Natural killer cell (primary cell): ENCODE measurements around the gene DOCK2. TPM values are rescaled to one million over a fixed set of nuclear protein-coding genes. Genes with fewer than 3 reads are reported as not detected.
A peak's percentile ranks its signal among the peaks of the same experiment; 100 is the strongest.

Source experiments
- ATAC-seq, 3 donors: fragments of 150-1000 bp in 2 of 3; fragments of 200-7000 bp in 1 of 3; cut with Tn5 transposase; 1 replicate in 1 of 3; 2 replicates in 2 of 3; pipeline ENCODE4 v1.10.0; 2021; ENCODE audit warnings: mild to moderate bottlenecking in 2 of 3, moderate library complexity in 2 of 3
- DNase-seq, 2 donors: peaks; one replicate each; pipeline versions ENCODE4 v3.0.0 to v3.0.0-alpha.2; 2013 to 2021; ENCODE audit warnings: mixed read lengths in 1 of 2
- H3K27ac ChIP-seq: one replicate; pipeline ENCODE4 v1.5.1; 2013; ENCODE audit warnings: mild to moderate bottlenecking, low read length
- H3K27me3 ChIP-seq: one replicate; pipeline ENCODE4 v1.6.1; 2013; ENCODE audit warnings: low read length; ENCODE audit not compliant: control insufficient read depth, insufficient read depth
- H3K36me3 ChIP-seq: one replicate; pipeline ENCODE4 v1.6.1; 2013; ENCODE audit warnings: low read length; ENCODE audit not compliant: control insufficient read depth, insufficient read depth
- H3K4me1 ChIP-seq: one replicate; pipeline ENCODE4 v1.6.1; 2013; ENCODE audit warnings: low read length; ENCODE audit not compliant: control insufficient read depth, insufficient read depth
- H3K4me3 ChIP-seq: one replicate; pipeline ENCODE4 v1.5.1; 2013; ENCODE audit warnings: low read length
- H3K9me3 ChIP-seq: one replicate; pipeline ENCODE4 v1.6.1; 2013; ENCODE audit warnings: low read length; ENCODE audit not compliant: control insufficient read depth, insufficient read depth
- H3K27ac Mint-ChIP-seq, 2 donors: one replicate each; pipeline ENCODE4 v1.8.0; 2022; ENCODE audit warnings: mild to moderate bottlenecking in 2 of 2, mixed read lengths in 2 of 2, moderate library complexity in 1 of 2
- H3K27me3 Mint-ChIP-seq, 2 donors: one replicate each; pipeline ENCODE4 v1.8.0; 2022; ENCODE audit warnings: low read depth in 2 of 2, mixed read lengths in 2 of 2
- H3K36me3 Mint-ChIP-seq: one replicate; pipeline ENCODE4 v1.8.0; 2022; ENCODE audit warnings: mixed read lengths
- H3K4me1 Mint-ChIP-seq, 2 donors: one replicate each; pipeline ENCODE4 v1.8.0; 2022; ENCODE audit warnings: mixed read lengths in 2 of 2
- H3K4me3 Mint-ChIP-seq: one replicate; pipeline ENCODE4 v1.8.0; 2022; ENCODE audit warnings: mild to moderate bottlenecking, moderate library complexity, mixed read lengths
- H3K9me3 Mint-ChIP-seq, 2 donors: one replicate each; pipeline ENCODE4 v1.8.0; 2022; ENCODE audit warnings: mixed read lengths in 2 of 2
- WGBS: methylation state at CpG from one replicate; pipeline ENCODE4 v1.1.7; 2013; ENCODE audit warnings: missing lambda C conversion rate; ENCODE audit not compliant: insufficient coverage; 5-methylcytosine and 5-hydroxymethylcytosine counted together
- intact Hi-C: fragments of 100-400 bp; cut with micrococcal nuclease; formaldehyde crosslinking; loops from one replicate; pipeline ENCODE4 v1.14.2; 2022
- total RNA-seq, 4 donors: library from RNA; stranded (reverse); fragments of 120-200 nt in 1 of 4; gene quantifications; one replicate each; pipeline versions ENCODE4 v1.2.3 to v1.2.4, GENCODE V29; 2013 to 2022
- TF ChIP-seq, protein P1 (sequence below): fragments of 200-600 bp; IDR thresholded peaks from one replicate; pipeline ENCODE4 v1.8.0; 2022; ENCODE audit warnings: antibody characterized with exemption

Gene DOCK2
- total RNA-seq, 3 donors from 2014 or later (not counting 1 experiment from before 2014, with no cell fraction given): 317 to 361 (median 320) TPM

DNA sequence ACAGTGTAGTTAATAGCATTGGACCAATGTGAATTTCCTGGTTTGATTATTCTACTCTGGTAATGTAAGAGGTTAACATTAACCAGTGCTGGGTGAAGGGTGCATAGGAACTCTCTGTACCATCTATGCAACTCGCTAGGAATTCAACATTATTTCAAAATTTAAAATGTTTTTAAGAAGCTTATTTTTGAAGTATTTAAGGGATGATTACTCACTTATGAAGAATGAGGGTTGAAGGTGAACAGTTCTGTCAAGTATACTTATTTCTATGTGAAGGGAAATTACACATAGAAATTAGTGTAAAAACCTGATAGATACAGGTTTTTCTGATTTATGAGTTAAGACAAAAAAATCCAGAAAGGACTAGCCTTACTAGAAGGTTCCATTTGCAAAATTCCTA, 177.4 kb downstream of the DOCK2 start:
- H3K27ac Mint-ChIP-seq: no peak overlapping the region
- no peak for DNase-seq
- H3K4me1 Mint-ChIP-seq: peaks cover 38 to 41% of the 10 kb centered on the region in 2 donors
- H3K36me3 Mint-ChIP-seq: peaks cover 28% of the 10 kb centered on the region
- H3K4me3 ChIP-seq: no peak overlapping the region
- H3K4me3 Mint-ChIP-seq: no peak overlapping the region
- H3K27ac ChIP-seq: no peak overlapping the region
- intact Hi-C loops: no loop called here
- H3K4me1 ChIP-seq: peaks cover 4% of the 10 kb centered on the region
- no peaks in the 10 kb centered on the region for H3K27me3 Mint-ChIP-seq
- H3K36me3 ChIP-seq: peaks cover 57% of the 10 kb centered on the region
- no CpG with 5 or more reads among the region's 1 CpG for WGBS
- H3K9me3 ChIP-seq: no peaks in the 10 kb centered on the region
- TF ChIP-seq, protein P1, sequence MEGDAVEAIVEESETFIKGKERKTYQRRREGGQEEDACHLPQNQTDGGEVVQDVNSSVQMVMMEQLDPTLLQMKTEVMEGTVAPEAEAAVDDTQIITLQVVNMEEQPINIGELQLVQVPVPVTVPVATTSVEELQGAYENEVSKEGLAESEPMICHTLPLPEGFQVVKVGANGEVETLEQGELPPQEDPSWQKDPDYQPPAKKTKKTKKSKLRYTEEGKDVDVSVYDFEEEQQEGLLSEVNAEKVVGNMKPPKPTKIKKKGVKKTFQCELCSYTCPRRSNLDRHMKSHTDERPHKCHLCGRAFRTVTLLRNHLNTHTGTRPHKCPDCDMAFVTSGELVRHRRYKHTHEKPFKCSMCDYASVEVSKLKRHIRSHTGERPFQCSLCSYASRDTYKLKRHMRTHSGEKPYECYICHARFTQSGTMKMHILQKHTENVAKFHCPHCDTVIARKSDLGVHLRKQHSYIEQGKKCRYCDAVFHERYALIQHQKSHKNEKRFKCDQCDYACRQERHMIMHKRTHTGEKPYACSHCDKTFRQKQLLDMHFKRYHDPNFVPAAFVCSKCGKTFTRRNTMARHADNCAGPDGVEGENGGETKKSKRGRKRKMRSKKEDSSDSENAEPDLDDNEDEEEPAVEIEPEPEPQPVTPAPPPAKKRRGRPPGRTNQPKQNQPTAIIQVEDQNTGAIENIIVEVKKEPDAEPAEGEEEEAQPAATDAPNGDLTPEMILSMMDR: no peak
- ATAC-seq: no peak
- no peaks in the 10 kb centered on the region for H3K27me3 ChIP-seq
- no peaks in the 10 kb centered on the region for H3K9me3 Mint-ChIP-seq

DNA sequence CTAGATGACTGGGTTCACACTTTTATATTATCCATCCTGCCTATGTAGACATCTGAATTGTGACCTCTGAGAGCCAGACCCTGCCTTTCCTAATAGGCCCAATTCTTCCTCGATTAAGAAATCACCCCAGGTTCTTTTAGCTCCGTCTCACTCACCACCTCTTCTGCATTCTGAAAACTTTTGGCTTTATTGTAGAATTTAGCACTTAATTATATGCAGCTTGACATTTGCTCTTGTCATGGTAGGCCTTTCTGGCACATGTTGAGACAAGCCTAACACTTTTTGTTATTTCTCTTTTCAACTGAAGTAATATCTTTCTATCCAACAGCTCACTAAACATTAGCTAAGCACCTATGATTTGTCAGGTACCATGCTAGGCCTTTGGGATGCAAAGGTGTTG, 180.0 kb downstream of the DOCK2 start:
- Histone ChIP-seq H3K4me1 (no peaks in the 10 kb centered on the region), H3K4me3 (no peak overlapping the region), H3K9me3 (no peaks in the 10 kb centered on the region), H3K27ac (no peak overlapping the region), H3K27me3 (no peaks in the 10 kb centered on the region), H3K36me3 (peaks cover 45% of the 10 kb centered on the region)
- ATAC-seq: no peak
- peak overlapping the region in 1 of 2 donors; percentile 37 for H3K27ac Mint-ChIP-seq
- H3K4me1 Mint-ChIP-seq: peaks cover 20 to 27% of the 10 kb centered on the region in 2 donors
- no peaks in the 10 kb centered on the region for H3K27me3 Mint-ChIP-seq
- no peaks in the 10 kb centered on the region for H3K9me3 Mint-ChIP-seq
- peaks cover 28% of the 10 kb centered on the region for H3K36me3 Mint-ChIP-seq
- DNase-seq: no peak
- TF ChIP-seq, protein P1: no peak
- intact Hi-C loops: no loop called here
- no peak overlapping the region for H3K4me3 Mint-ChIP-seq
- 96% methylated on average over 2 of the region's 2 CpGs for WGBS

DNA sequence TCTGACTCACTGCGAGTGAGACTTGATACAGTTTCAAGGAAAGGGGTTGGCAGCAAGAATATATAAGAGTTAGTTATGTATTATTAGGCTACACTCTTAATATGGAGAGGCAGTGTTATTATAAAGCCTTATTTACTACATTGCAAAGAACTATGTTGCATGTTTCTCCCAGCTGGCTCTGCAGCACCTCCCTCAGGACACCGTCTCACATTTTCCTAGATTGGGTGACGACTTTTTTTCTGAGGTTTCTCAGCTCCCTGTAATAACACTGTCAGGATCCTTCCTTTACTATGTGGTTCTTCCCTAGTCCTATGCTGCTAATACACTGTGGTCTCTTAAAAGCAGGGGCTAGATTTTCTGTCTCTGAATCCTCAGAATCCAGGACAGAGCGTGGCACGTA, 189.5 kb downstream of the DOCK2 start:
- intact Hi-C loops: no loop called here
- Mint-ChIP-seq H3K4me1 (peaks cover 30 to 42% of the 10 kb centered on the region in 2 donors), H3K4me3 (no peak overlapping the region), H3K36me3 (no peaks in the 10 kb centered on the region), H3K9me3 (no peaks in the 10 kb centered on the region), H3K27me3 (no peaks in the 10 kb centered on the region), H3K27ac (peak overlapping the region; percentile 52 to 68)
- Histone ChIP-seq H3K36me3 (no peaks in the 10 kb centered on the region), H3K9me3 (no peaks in the 10 kb centered on the region), H3K4me1 (no peaks in the 10 kb centered on the region), H3K4me3 (no peak overlapping the region), H3K27ac (no peak overlapping the region), H3K27me3 (no peaks in the 10 kb centered on the region)
- DNase-seq (no peak), ATAC-seq (no peak)
- 98% methylated on average over 5 of the region's 5 CpGs for WGBS
- TF ChIP-seq, protein P1: no peak

DNA sequence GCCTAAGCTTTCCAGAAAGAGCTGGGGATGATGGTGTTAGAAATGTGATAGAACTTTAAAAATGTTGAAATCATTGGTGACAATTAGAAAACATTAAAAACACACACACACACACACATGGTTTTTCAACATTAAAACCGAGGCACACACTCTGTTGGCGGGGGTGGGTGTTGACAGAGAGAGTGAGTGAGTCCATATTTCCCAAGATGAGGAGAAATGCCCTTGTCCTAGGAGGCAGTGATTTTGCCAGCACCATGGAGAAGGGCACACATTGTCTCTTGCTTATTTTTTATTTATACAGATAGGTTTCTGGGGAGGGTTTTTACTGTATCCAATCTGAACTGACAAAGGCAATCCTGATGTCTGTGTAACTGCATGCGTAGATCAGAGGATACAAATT, 190.7 kb downstream of the DOCK2 start:
- ATAC-seq (no peak), DNase-seq (no peak)
- Mint-ChIP-seq H3K36me3 (no peaks in the 10 kb centered on the region), H3K27me3 (no peaks in the 10 kb centered on the region), H3K4me3 (no peak overlapping the region), H3K27ac (peak overlapping the region; percentile 10 to 74), H3K9me3 (no peaks in the 10 kb centered on the region), H3K4me1 (peaks cover 41 to 53% of the 10 kb centered on the region in 2 donors)
- WGBS: 95% methylated on average over 2 of the region's 3 CpGs
- intact Hi-C loops: no loop called here
- TF ChIP-seq, protein P1: no peak
- Histone ChIP-seq H3K4me3 (no peak overlapping the region), H3K4me1 (no peaks in the 10 kb centered on the region), H3K27ac (no peak overlapping the region), H3K9me3 (no peaks in the 10 kb centered on the region), H3K36me3 (peaks cover 1% of the 10 kb centered on the region), H3K27me3 (no peaks in the 10 kb centered on the region)
